Esophagus (tissue), 2 donors: Measurements from ENCODE around the gene WNK2. TPM values are rescaled to one million over a fixed set of nuclear protein-coding genes. Genes with fewer than 3 reads are reported as not detected.

Experiments
- H3K27ac ChIP-seq, 2 donors: one replicate each; pipeline ENCODE4 v1.5.1; 2013; ENCODE audit warnings: low read depth in 2 of 2, mild to moderate bottlenecking in 2 of 2, inconsistent platforms in 1 of 2, low read length in 1 of 2, moderate library complexity in 1 of 2
- H3K27me3 ChIP-seq, 2 donors: one replicate each; pipeline ENCODE4 v1.6.1; 2013; ENCODE audit warnings: low read length in 2 of 2, control low read depth in 1 of 2, mild to moderate bottlenecking in 1 of 2; ENCODE audit not compliant: insufficient read depth in 2 of 2, control insufficient read depth in 1 of 2
- H3K36me3 ChIP-seq, 2 donors: one replicate each; pipeline ENCODE4 v1.6.1; 2013; ENCODE audit warnings: low read length in 1 of 2; ENCODE audit not compliant: control insufficient read depth in 2 of 2, insufficient read depth in 2 of 2
- H3K4me1 ChIP-seq, 2 donors: one replicate each; pipeline ENCODE4 v1.6.1; 2013; ENCODE audit warnings: low read length in 1 of 2; ENCODE audit not compliant: control insufficient read depth in 2 of 2, insufficient read depth in 2 of 2
- H3K4me3 ChIP-seq, 2 donors: one replicate each; pipeline ENCODE4 v1.5.1; 2013; ENCODE audit warnings: low read length in 2 of 2, mild to moderate bottlenecking in 2 of 2, low read depth in 1 of 2, moderate library complexity in 1 of 2
- H3K9me3 ChIP-seq, 2 donors: one replicate each; pipeline ENCODE4 v1.6.1; 2013; ENCODE audit warnings: mild to moderate bottlenecking in 2 of 2, low read depth in 1 of 2, low read length in 1 of 2, moderate library complexity in 1 of 2; ENCODE audit not compliant: control insufficient read depth in 2 of 2, insufficient read depth in 1 of 2
- WGBS, 2 donors: extraction: QIAGEN DNeasy Blood & Tissue Kit; methylation state at CpG; one replicate each; pipeline ENCODE4 v1.1.7; 2013; 5-methylcytosine and 5-hydroxymethylcytosine counted together
- polyA plus RNA-seq, 2 donors: library from polyadenylated mRNA; stranded (reverse); fragments of 200-250 nt; gene quantifications; one replicate each; pipeline ENCODE4 v1.2.3, GENCODE V29; 2013
- donor health status: healthy with polysubstance abuse.
- donor health status: Bipolar disorder and iron deficiency.

WNK2 gene
- polyA plus RNA-seq, 2 donors, result 2.1 to 3.4 TPM

DNA sequence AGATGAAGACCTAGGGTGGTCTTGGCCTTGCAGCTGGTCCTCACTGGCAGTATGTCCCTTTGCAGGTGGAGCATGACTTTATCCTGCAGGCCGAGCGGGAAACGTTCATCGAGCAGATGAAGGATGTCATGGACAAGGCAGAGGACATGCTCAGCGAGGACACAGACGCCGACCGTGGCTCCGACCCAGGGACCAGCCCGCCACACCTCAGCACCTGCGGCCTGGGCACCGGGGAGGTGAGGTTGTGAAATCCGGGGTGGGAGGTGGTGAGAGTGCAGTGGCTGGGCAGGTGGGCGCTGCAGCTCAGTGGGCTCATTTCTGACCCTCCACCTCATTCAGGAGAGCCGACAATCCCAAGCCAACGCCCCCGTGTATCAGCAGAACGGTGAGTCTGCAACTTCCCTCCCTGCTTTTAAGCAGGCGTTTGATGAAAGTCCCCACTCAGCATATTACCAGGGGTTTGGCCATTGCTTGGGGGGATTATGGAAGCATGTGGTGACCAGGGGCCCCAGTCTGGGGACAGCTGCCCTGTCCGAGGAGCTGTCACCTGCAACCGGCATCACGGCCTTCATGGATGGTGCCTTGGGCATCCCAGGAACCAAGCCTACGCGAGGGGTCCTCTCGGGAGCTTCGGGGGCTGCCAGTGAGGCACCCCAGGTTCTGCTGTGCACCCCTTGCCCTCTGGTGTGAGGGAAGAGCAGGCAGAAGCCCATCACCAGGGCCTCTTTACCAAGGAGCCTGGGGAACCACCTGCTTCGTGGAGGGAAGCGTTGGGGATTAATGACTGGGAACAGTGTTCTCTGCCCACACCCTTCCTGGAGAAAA, 84.0 kb downstream of the WNK2 start:
- 74 to 89% methylated on average over 28 of the region's 28 CpGs for WGBS, 2 donors
- Histone ChIP-seq H3K27me3 (no peaks in the 10 kb centered on the region), H3K4me3 (no peak overlapping the region), H3K27ac (no peak overlapping the region), H3K4me1 (peaks cover 5 to 13% of the 10 kb centered on the region in 2 donors), H3K36me3 (no peaks in the 10 kb centered on the region), H3K9me3 (no peaks in the 10 kb centered on the region)

DNA sequence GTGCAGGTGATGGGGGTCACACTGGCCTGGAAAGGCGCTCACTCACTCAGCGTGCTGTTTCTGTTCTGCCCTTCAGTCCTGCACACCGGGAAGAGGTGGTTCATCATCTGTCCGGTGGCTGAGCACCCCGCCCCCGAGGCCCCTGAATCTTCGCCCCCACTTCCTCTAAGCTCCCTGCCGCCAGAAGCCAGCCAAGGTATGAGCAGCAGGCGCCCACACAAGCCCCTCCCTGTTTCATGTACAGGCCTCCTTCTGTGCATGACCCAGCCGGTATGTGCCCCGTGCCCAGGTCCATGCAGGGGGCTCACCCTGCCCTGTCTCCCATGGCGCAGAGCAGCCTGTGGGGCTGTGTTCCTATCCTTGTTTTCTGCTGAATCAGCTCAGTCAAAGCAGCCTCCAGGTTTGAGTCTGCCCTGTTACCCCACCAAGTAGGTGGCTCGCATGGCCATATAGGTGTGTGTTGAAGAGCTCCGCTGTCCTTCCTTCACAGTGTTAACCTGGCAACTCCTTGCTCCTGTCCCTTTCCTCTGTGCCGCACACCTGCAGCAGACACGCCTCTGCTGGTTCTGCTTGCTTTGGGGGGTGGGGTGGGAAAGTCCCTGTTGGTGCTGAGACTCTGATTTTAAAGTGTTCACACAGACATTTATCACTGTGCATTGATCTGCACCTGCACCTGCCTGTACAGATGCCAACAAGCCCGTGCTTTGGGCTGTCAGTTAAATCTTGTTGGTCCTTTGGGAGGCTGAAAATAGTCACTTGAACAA, 84.8 kb downstream of the WNK2 start:
- H3K9me3 ChIP-seq, result no peaks in the 10 kb centered on the region
- no peaks in the 10 kb centered on the region for H3K36me3 ChIP-seq
- H3K27me3 ChIP-seq, result no peaks in the 10 kb centered on the region
- no peak overlapping the region for H3K4me3 ChIP-seq
- no peak overlapping the region for H3K27ac ChIP-seq
- WGBS, 2 donors, result 39 to 46% methylated on average over 17 of the region's 17 CpGs
- H3K4me1 ChIP-seq, result peaks cover 5 to 13% of the 10 kb centered on the region in 2 donors

DNA sequence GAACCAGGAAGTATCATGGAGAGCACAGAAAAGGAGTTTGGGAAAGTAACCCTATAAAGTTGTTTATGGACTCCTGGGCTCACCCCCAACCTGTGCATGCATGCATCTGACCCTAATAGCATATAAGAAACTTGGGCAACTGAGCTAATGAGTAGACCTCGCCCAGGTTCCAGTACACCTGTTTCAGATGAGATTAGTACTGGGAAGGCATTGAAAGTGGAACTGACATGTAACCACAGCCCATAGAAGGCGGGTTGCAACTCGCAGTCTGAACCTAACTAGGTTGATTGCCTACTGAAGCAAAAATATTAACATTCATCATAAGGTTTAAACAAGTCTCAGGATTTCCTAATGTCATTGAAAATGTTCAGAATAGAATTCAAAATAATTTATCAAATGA, 87.0 kb downstream of the WNK2 start:
- Histone ChIP-seq H3K36me3 (no peaks in the 10 kb centered on the region), H3K4me3 (no peak overlapping the region), H3K27me3 (no peaks in the 10 kb centered on the region), H3K9me3 (no peaks in the 10 kb centered on the region), H3K4me1 (peaks cover 5 to 13% of the 10 kb centered on the region in 2 donors), H3K27ac (no peak overlapping the region)
- 53 to 54% methylated on average over 3 of the region's 3 CpGs for WGBS, 2 donors

DNA sequence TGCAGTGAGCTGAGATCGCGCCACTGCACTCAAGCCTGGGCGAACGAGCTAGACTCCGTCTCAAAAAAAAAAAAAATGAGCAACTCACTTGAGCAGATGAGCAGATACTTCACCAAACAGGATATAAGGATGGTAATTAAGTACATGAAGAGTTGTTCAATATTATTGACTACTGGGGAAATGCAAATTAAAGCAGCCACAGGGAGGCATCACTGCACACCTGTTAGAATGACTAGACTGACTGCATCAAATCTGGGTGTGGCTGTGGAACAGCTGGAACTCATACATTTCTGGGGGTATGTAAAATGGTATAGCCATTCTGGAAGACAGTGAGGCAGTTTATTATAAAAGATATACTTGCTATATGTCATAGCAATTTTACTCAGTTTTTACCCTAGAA, 93.0 kb downstream of the WNK2 start:
- H3K27ac ChIP-seq, result no peak overlapping the region
- WGBS, 2 donors, result 89 to 95% methylated on average over 5 of the region's 5 CpGs
- no peaks in the 10 kb centered on the region for H3K4me1 ChIP-seq
- H3K4me3 ChIP-seq, result no peak overlapping the region
- no peaks in the 10 kb centered on the region for H3K36me3 ChIP-seq
- H3K9me3 ChIP-seq, result no peaks in the 10 kb centered on the region
- no peaks in the 10 kb centered on the region for H3K27me3 ChIP-seq

DNA sequence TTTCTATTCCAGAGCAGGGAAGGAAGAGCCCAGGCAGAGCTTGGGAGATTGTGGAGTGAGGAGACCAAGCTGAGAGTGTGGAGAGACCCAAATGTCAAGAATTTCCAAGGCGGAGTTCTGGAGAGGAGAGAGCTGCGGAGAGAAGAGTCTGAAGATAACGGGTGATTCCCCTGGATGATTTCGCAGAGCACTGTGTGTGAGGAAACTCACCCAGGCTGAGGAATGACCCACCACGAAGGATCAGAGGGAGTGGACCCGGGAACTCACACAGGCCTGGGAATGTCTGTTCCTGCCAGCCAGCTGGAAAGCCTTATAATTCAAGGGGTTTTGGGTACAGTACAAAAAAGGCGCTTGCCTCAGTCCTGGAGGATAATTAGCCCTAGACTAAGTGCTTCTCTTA, 94.2 kb downstream of the WNK2 start:
- Histone ChIP-seq H3K27me3 (no peaks in the 10 kb centered on the region), H3K36me3 (no peaks in the 10 kb centered on the region), H3K27ac (no peak overlapping the region), H3K4me1 (no peaks in the 10 kb centered on the region), H3K4me3 (no peak overlapping the region), H3K9me3 (no peaks in the 10 kb centered on the region)
- WGBS, 2 donors, result 87 to 89% methylated on average over 7 of the region's 7 CpGs

DNA sequence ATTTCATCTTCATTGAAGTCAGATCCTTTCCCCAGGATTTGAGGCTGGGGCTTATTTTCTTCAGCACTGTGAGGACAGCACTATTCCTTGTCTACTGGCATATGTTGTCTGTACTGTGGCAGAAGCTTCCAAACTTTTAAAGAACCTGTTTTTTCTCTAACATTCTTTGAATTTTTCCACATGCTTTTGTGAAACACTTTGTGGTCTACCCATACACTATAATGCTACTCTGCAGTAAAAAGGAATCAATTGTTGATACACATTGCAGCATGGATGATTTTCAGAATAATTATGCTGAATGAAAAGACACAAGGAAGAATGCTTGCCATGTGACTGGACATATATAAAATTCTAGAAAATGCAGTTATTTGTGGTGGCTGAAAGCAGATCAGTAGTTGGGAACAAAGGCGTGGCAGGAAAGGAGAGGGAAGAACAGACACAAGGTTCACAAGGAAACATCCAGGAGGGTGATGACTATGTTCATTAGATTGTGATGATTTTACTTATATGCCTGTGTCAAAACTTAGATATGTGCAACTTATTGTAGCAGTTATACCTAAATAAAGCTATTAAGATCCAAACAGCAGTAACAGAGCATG, 96.8 kb downstream of the WNK2 start:
- no peaks in the 10 kb centered on the region for H3K9me3 ChIP-seq
- whole genome bisulfite sequencing, 2 donors, result 90 to 97% methylated on average over 1 of the region's 1 CpG
- H3K27ac ChIP-seq, result no peak overlapping the region
- no peaks in the 10 kb centered on the region for H3K4me1 ChIP-seq
- H3K27me3 ChIP-seq, result no peaks in the 10 kb centered on the region
- no peaks in the 10 kb centered on the region for H3K36me3 ChIP-seq
- no peak overlapping the region for H3K4me3 ChIP-seq

DNA sequence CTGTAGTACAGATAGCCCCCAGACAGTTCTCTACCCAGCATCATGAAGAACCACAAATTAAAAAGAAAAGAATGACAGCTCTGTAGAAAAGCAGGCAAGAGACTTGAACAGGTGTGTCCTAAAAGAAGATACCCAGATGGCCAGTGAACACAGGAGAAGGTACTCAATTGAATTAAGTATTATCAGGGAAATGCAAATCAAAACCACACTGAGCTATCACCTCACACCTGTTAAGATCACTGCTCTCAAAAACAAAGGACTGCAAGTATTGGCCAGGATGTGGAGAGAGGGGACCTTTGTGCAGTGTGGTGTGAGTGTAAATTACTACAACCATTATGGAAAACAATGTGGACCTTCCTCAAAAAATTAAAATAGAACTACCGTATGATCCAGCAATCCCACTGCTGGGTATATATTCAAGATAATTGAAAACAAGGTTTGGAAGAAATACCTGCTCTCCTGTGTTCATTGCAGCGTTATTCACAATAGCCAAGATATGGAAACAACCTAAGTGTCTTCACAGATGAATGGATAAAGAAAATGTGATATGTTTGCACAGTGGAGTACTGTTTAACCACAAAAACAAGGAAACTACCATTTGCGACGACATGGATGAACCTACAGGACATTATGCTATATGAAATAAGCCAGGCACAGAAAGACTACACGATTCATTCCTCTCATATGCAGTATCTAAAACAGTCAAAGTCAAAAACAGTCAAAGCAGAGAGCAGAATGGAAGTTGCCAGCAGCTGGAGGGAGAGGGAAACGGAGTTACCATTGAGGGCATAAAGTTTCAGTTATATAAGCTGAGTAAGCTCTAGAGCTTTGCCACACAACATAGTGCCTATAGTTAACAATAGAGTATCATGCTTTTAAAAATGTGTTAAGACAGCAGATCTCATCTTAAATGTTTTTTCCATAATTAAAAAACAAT, 102.6 kb downstream of the WNK2 start:
- WGBS, 2 donors, result 68 to 72% methylated on average over 6 of the region's 6 CpGs
- no peak overlapping the region for H3K4me3 ChIP-seq

DNA sequence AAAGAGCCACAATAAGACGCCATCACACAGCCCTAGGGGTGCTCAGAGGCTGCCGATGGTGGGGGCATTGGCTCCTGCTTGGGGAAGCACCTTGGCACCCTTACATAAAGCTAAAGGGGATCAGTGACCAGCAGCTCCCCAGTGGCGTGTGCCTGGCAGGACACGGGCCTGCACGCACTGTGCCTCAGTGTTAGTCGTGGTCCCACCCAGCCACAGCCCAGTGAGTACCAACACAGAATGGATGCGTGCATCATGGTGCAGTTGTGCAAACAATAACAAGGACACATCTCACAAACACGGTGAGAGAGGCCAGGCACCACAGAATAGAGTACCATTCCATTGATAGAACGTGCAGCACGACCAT, 103.2 kb downstream of the WNK2 start:
- WGBS, 2 donors, result 87 to 91% methylated on average over 10 of the region's 10 CpGs
- Histone ChIP-seq H3K27ac (no peak overlapping the region), H3K9me3 (no peaks in the 10 kb centered on the region), H3K27me3 (no peaks in the 10 kb centered on the region), H3K36me3 (no peaks in the 10 kb centered on the region), H3K4me3 (no peak overlapping the region), H3K4me1 (peaks cover 0 to 3% of the 10 kb centered on the region in 2 donors)

More for the DNA sequence above, 102.6 kb downstream of the WNK2 start:
- no peaks in the 10 kb centered on the region for H3K9me3 ChIP-seq
- no peaks in the 10 kb centered on the region for H3K36me3 ChIP-seq
- H3K27ac ChIP-seq, result no peak overlapping the region
- H3K27me3 ChIP-seq, result no peaks in the 10 kb centered on the region
- peaks cover 0 to 3% of the 10 kb centered on the region in 2 donors for H3K4me1 ChIP-seq

DNA sequence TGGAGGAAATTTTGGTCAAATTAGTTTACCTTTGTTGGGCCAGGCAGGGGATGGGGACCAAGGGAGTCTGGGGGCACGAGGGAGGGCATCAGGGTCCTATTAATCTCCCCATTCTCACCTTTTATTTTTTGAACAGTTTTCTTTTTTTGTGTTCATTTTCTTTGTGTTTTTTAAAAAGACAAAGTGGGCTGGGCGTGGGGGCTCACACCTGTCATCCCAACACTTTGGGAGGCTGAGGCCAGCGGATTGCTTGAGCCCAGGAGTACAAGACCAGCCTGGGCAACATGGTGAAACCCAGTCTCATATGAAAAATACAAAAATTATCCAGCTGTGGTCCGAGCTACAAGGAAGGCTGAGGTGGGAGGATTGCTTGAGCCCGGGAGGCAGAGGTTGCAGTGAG, 103.7 kb downstream of the WNK2 start:
- Histone ChIP-seq H3K27ac (no peak overlapping the region), H3K9me3 (no peaks in the 10 kb centered on the region), H3K27me3 (no peaks in the 10 kb centered on the region), H3K4me1 (peaks cover 0 to 3% of the 10 kb centered on the region in 2 donors), H3K36me3 (no peaks in the 10 kb centered on the region), H3K4me3 (no peak overlapping the region)
- 82 to 85% methylated on average over 5 of the region's 5 CpGs for WGBS, 2 donors
